SJSA1 (cell line): ENCODE measurements around the gene MAP3K5. TPM values are rescaled to one million over a fixed set of nuclear protein-coding genes. Genes with fewer than 3 reads are reported as not detected.
"Not testable (repeated sequence)": the region's sequence is repeated elsewhere in the genome, so short reads cannot be mapped to it uniquely, and the experiment has no call there.

Experiments
- DNase-seq, 2 experiments: peaks; one replicate each; pipeline ENCODE4 v3.0.0-alpha.2; 2015 to 2020; ENCODE audit warnings: low spot score in 2 of 2, low read depth in 1 of 2
- H3K27ac ChIP-seq: fragments of 250-450 bp; sonication (Bioruptor Pico); 2 replicates; pipeline ENCODE4 v1.5.1; 2020; ENCODE audit warnings: mild to moderate bottlenecking, moderate library complexity
- H3K27me3 ChIP-seq: fragments of 250-450 bp; sonication (Bioruptor Pico); replicated peaks from 2 replicates; pipeline ENCODE4 v1.5.1; 2020; ENCODE audit warnings: mild to moderate bottlenecking, moderate library complexity
- H3K36me3 ChIP-seq: fragments of 250-450 bp; sonication (Bioruptor Pico); 2 replicates; pipeline ENCODE4 v1.5.1; 2020; ENCODE audit warnings: mild to moderate bottlenecking
- H3K4me1 ChIP-seq: fragments of 250-450 bp; sonication (Bioruptor Pico); replicated peaks from 2 replicates; pipeline ENCODE4 v1.6.1; 2021; ENCODE audit warnings: mild to moderate bottlenecking
- H3K4me3 ChIP-seq: fragments of 250-450 bp; sonication (Bioruptor Pico); 2 replicates; pipeline ENCODE4 v1.5.1; 2020; ENCODE audit warnings: mild to moderate bottlenecking
- H3K9me3 ChIP-seq: fragments of 250-450 bp; sonication (Bioruptor Pico); replicated peaks from 2 replicates; pipeline ENCODE4 v1.5.1; 2020; ENCODE audit warnings: mild to moderate bottlenecking
- total RNA-seq: library from RNA; depleted of rRNA; stranded (reverse); fragments of >200 nt; shearing (Covaris generic); gene quantifications from 2 replicates; pipeline ENCODE4 v1.2.3, GENCODE V29; 2014

MAP3K5 gene
- total RNA-seq, 1 experiment from 2014 or later = 10.7 TPM

DNA sequence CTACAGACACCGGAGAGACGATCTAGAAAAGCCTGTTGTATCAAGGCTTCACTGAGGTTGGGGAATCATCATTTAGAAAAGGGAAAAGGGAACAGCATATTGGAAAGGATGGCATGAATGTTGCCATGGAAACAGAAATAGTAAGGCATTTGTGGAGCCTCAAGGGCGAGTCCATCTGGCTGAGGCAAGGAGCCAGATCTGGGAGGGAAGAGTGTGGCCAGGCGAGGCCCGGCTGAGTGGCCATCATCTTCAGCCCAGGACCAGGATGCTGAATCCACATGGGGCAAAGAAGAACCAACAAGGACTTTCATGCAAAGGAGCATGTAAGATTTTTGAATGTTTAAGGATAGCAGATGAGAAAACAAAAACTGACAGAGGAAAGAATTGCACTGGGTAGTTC, 85.8 kb downstream of the MAP3K5 start:
- Histone ChIP-seq H3K4me1 (no peaks in the 10 kb centered on the region), H3K36me3 (no peaks in the 10 kb centered on the region), H3K4me3 (no peak overlapping the region), H3K27me3 (no peaks in the 10 kb centered on the region), H3K9me3 (no peaks in the 10 kb centered on the region), H3K27ac (no peak overlapping the region)
- no peak for DNase-seq

DNA sequence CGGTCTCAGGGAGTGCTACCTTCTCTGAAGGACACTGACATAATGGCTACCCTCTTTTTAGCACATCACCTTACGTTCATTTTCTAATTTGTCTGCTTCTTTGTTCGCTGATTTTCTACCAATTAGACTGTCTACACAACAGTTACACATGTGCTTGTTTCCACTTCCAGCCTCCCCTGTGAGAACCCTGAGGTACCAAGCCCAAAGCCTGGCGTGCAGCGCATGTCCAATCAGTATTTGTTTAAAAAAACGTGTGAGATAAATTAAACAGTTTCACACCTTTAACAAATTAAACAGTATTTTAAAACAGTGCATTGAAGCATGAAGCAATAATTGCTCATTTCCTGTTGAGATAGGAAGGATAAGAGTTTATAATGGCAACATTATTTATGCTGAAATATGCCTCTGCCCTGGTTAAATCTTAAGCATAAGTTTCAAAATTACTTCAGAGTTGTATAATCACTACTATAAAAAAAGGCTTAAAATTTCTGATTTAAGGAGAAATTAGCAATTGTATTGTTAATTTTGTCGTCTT, 88.9 kb downstream of the MAP3K5 start:
- no peak overlapping the region for H3K27ac ChIP-seq

DNA sequence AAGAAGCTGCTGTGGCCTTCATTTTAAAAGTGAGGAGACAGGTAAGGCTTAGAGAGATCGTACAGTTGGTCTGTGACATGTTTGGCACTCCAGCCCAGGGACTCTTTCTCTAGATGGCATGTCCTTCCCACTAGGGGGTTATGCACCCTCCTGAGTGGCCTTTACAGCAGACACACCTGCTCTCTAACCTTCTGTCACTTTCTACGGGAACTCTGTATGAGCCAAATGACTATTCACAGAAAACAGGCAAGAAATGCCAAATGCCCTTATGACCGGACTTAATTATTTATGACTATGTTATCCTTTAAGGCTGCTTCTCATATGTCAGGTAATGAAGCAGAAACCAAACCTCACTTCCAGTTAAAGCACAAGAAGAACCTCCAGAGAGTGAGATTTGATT, 91.2 kb downstream of the MAP3K5 start:
- Histone ChIP-seq H3K4me1 (no peaks in the 10 kb centered on the region), H3K9me3 (no peaks in the 10 kb centered on the region), H3K4me3 (no peak overlapping the region), H3K27me3 (no peaks in the 10 kb centered on the region), H3K27ac (no peak overlapping the region), H3K36me3 (peaks cover 4% of the 10 kb centered on the region; the same call in 1 of the 2 replicates)
- DNase-seq = no peak

More for the DNA sequence above, 88.9 kb downstream of the MAP3K5 start:
- H3K36me3 ChIP-seq = no peaks in the 10 kb centered on the region
- H3K4me1 ChIP-seq = no peaks in the 10 kb centered on the region
- H3K4me3 ChIP-seq = no peak overlapping the region
- DNase-seq = no peak
- no peaks in the 10 kb centered on the region for H3K9me3 ChIP-seq
- H3K27me3 ChIP-seq = no peaks in the 10 kb centered on the region

DNA sequence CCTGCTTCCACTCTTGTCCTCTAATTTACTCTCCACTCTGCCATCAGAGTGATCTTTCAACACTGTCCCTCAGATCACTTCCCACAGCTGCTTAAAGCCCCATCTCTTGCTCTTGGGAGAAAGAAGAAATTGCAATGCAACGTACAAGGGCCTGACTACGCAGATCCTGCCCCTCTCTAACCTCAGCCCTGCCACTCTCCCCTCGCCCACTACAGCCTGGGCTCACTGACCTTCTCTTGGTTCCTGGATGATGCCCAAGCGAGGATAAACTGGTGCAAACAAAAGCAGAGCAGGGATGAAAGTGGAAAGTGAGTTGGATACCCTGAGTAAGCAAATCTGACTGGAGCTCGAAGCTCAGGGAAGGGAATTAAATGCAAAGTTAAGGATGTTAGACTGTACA, 92.9 kb downstream of the MAP3K5 start:
- no peak for DNase-seq
- no peaks in the 10 kb centered on the region for H3K9me3 ChIP-seq
- H3K4me1 ChIP-seq = no peaks in the 10 kb centered on the region
- no peak overlapping the region for H3K4me3 ChIP-seq
- H3K36me3 ChIP-seq = peaks cover 6% of the 10 kb centered on the region; the same call in 1 of the 2 replicates
- H3K27me3 ChIP-seq = no peaks in the 10 kb centered on the region
- no peak overlapping the region for H3K27ac ChIP-seq

DNA sequence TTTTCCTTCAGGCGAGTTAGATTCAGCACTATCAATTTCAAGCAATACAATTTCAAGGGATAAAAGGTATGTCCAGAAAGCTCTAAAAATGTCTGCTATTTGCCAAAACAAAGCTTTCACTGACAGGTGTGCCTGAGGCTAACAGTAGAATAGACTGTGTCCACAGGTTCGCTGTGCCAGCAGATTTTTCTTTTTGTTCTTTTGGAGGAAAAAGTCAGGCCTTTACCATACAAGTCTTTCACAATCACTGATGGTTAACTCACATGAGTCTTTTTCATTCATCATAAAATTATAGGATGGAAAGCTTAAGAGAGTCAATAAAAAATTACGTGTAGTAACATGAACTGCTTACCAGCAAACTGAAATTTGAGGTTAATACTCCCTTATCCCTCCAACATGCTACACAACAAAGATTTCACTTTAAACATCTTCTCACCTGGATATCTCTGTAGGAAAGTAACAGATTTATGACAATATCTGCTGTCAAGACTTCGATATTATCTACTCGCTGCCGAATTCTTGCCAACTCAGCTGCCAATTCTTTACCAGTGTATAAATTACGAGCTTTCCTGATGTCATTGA, 95.4 kb downstream of the MAP3K5 start:
- H3K4me3 ChIP-seq = no peak overlapping the region
- H3K9me3 ChIP-seq = no peaks in the 10 kb centered on the region
- no peak for DNase-seq
- no peak overlapping the region for H3K27ac ChIP-seq
- no peaks in the 10 kb centered on the region for H3K4me1 ChIP-seq
- H3K36me3 ChIP-seq = peaks cover 10% of the 10 kb centered on the region; the same call in 1 of the 2 replicates
- H3K27me3 ChIP-seq = no peaks in the 10 kb centered on the region

DNA sequence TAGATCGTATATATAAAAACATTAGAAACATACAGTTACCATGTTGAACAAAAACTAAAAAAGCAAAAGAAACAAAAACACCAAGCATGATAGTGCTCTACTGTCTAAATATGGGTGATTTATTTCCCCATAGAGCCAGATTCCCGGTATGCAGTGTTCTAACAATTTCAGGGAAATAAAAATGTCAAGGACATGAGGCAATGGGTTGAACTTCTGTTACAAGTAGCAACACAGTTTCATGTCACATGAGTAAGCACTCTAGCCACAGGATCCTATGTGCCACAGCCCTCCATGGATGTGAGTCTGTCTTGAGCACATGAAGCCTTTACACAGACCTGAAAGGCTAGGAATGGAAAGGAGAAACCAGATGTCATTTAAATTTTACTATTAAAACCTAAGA, 96.0 kb downstream of the MAP3K5 start:
- Histone ChIP-seq H3K4me3 (no peak overlapping the region), H3K27ac (no peak overlapping the region), H3K4me1 (no peaks in the 10 kb centered on the region), H3K36me3 (peaks cover 10% of the 10 kb centered on the region; the same call in 1 of the 2 replicates), H3K27me3 (no peaks in the 10 kb centered on the region), H3K9me3 (no peaks in the 10 kb centered on the region)
- DNase-seq = no peak

DNA sequence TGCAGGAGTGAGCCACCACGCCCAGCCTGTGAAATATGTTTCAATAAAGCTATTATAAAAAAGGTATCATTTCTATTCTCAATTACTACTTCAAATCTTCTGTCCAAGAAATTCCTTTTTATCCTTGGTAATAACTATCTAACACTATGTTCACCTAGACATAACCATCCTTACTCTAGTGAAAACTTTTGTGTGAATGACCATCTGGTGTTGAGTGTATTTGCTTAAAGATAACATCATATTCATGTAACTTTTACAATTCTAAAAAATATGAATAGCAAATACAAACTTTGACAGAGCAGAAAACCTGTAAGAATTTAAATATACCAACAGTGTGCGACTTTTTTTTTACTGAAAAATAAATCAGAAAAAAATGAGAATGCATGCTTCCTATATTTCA, 96.9 kb downstream of the MAP3K5 start:
- no peak overlapping the region for H3K27ac ChIP-seq
- no peak overlapping the region for H3K4me3 ChIP-seq
- no peak for DNase-seq
- peaks cover 10% of the 10 kb centered on the region; the same call in 1 of the 2 replicates for H3K36me3 ChIP-seq
- H3K27me3 ChIP-seq = no peaks in the 10 kb centered on the region
- H3K9me3 ChIP-seq = no peaks in the 10 kb centered on the region
- no peaks in the 10 kb centered on the region for H3K4me1 ChIP-seq

DNA sequence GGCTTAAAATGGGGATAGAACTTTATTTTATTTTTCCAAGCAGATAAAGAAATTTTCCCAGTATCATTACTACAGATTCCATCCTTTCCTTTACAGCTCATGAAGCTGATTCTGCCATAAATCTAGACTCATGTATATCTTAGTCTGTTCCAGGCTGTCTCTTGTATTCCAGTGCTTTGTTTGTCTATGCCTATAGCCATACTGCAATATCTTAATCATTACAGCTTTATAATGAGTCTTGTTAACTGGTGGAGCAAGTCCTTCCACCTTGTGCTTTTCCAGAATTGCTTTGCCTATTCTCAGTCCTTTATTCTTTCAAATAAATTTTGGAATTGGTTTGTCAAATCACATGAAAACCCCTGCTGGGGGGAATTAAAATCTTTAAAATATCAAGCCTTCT, 99.2 kb downstream of the MAP3K5 start:
- DNase-seq = no peak
- peaks cover 10% of the 10 kb centered on the region; the same call in 1 of the 2 replicates for H3K36me3 ChIP-seq
- H3K27me3 ChIP-seq = no peaks in the 10 kb centered on the region
- no peaks in the 10 kb centered on the region for H3K4me1 ChIP-seq
- no peak overlapping the region for H3K4me3 ChIP-seq
- H3K27ac ChIP-seq = no peak overlapping the region
- H3K9me3 ChIP-seq = no peaks in the 10 kb centered on the region

DNA sequence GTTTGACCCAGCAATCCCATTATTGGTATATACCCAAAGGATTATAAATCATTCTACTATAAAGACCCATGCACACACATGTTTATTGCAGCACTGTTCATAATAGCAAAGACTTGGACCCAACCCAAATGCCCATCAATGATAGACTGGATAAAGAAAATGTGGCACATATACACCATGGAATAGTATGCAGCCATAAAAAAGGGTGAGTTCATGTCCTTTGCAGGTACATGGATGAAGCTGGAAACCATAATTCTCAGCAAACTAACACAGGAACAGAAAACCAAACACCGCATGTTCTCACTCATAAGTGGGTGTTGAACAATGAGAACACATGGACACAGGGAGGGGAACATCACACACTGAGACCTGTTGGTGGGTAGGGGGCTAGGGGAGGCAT, 104.4 kb downstream of the MAP3K5 start:
- not testable (repeated sequence) for H3K36me3 ChIP-seq, H3K27ac ChIP-seq, H3K9me3 ChIP-seq, H3K4me3 ChIP-seq, DNase-seq, H3K27me3 ChIP-seq, H3K4me1 ChIP-seq

DNA sequence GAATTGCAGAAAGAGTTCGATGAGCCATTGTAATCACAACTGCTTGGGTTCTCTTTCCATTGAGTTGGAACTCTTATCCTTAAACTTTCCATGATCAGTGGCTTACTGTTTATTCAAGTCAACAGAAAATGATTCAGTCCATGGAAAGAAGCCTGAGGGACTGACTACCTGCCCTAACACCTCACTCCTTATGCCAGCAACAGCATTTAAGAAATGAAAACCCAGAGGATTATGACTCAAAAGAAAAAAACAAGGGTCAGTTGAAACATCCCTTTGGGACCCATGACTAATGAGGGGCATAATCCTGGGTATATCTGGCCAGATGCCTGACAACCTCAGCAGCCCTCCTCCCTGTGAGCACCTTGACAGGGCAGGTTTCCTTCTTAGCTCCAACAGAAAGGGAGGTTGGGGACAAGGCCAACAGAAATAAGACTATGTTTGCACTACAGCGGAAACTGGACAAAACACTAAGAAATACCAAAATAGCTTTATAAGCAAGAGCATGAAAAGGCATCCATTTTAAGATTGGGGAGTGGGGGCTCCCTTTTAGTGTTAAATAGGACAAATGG, 106.7 kb downstream of the MAP3K5 start:
- H3K4me1 ChIP-seq = no peaks in the 10 kb centered on the region
- DNase-seq = no peak

DNA sequence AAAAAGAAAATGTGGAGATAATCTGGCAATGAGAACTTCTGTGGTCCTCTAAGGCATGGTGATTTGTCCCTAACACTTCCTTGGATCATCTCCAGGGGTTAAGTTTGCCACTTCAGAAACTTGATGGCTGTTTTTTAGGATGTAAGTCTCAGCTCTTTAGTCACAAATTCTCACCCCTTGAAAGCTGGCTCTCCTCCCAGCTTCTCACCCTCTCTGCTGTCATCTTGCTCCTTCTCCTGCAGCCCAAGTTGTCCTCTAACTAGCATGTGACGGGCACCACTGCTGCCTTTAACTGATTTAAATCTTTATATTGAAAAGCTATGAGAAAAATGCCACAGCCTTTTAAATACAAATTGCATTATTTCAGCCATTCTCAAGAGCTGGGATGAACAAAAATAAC, 107.8 kb downstream of the MAP3K5 start:
- no peak overlapping the region for H3K4me3 ChIP-seq
- H3K27me3 ChIP-seq = no peaks in the 10 kb centered on the region
- DNase-seq = no peak
- H3K4me1 ChIP-seq = no peaks in the 10 kb centered on the region
- no peaks in the 10 kb centered on the region for H3K36me3 ChIP-seq
- H3K27ac ChIP-seq = no peak overlapping the region
- no peaks in the 10 kb centered on the region for H3K9me3 ChIP-seq

More for the DNA sequence above, 106.7 kb downstream of the MAP3K5 start:
- Histone ChIP-seq H3K27me3 (no peaks in the 10 kb centered on the region), H3K36me3 (no peaks in the 10 kb centered on the region), H3K27ac (no peak overlapping the region), H3K4me3 (no peak overlapping the region), H3K9me3 (no peaks in the 10 kb centered on the region)

DNA sequence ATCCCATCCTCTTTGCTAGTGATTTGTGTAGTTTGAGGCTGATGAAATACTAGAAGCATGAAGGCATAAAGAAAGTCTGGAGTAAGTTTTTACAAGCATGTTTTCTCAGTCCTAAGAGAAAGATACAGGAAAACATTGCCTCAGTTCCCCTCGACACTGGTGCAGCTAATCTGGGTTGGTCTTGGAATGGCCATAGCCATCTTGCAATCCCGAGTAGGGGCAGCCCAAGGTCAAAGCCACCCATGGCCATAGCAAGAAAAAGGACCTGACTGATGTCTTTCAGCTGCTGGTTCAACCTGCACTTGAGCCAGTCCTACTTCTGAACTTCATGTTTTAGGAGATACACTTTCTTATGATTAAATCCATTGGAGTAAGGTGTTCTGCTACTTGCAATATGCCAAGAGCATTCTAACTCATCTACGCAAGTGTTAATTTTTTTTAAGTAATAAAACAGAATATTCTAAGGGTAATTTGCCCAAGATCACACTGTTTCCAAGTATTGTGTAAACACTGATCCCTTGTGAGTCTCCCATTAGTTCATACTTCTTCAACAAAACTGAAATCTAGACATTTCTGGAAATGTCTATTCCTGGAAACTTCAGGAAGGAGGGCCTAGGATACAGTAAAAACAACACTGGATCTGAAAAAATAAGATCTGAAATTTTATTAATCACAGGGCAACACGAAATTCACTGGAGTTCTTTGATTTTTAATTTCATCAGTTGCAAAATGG, 108.9 kb downstream of the MAP3K5 start:
- Histone ChIP-seq H3K4me3 (no peak overlapping the region), H3K36me3 (no peaks in the 10 kb centered on the region), H3K9me3 (no peaks in the 10 kb centered on the region), H3K27me3 (no peaks in the 10 kb centered on the region), H3K27ac (no peak overlapping the region), H3K4me1 (no peaks in the 10 kb centered on the region)
- DNase-seq = no peak

DNA sequence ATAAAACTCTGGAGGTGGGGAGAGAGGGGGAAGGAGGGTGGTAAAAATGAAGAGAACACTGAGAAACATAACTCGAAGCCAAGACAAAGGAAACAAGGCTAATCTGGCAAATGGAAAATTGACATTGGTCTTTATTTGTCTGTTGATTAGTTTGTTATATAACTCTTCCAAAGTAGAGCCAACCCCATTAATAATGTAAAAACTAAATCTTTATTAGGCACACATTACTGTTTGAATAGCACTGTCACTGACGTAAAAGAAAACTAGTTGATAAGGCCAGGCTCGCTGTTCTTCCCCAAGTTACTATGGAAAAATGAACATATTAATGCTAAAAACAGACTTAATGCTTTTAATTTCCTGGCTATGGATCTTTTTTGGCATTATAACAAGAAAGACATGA, 110.0 kb downstream of the MAP3K5 start:
- Histone ChIP-seq H3K36me3 (no peaks in the 10 kb centered on the region), H3K4me1 (no peaks in the 10 kb centered on the region), H3K27ac (no peak overlapping the region), H3K9me3 (no peaks in the 10 kb centered on the region), H3K27me3 (no peaks in the 10 kb centered on the region), H3K4me3 (no peak overlapping the region)
- DNase-seq = no peak

DNA sequence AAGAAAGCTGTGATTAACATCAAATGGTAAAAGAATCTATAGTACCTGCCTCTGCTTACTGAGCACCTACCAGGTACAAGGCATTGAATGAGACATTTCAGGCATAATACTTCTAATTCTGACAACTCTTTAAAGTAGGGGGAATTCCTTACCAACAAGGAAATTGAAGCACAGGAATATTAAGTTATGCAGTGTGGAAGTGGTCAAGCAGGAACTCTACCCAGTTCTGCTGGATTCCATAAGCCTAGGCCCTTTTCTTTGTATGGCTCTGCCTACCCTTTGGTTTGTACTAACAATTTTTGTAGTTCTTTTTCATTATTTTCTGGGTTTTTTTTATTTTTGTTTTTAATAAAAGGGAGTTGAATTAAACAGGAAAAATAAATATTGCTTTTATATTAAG, 114.5 kb downstream of the MAP3K5 start:
- H3K27ac ChIP-seq = no peak overlapping the region
- H3K4me1 ChIP-seq = no peaks in the 10 kb centered on the region
- no peaks in the 10 kb centered on the region for H3K9me3 ChIP-seq
- no peak overlapping the region for H3K4me3 ChIP-seq
- no peaks in the 10 kb centered on the region for H3K36me3 ChIP-seq
- no peak for DNase-seq
- H3K27me3 ChIP-seq = no peaks in the 10 kb centered on the region
